Measurements from ENCODE around the gene CD2.

CD2 gene

GRCh38 chr1:116781034-116781433 lies 26.8 kb downstream of the CD2 start:
- no peaks in the 10 kb centered on the region for H3K27me3 ChIP-seq (ENCODE audit: control insufficient read depth, insufficient read depth, low read length)
- WGBS (ENCODE audit: insufficient coverage, insufficient read length), result no CpG with 5 or more reads among the region's 6 CpGs
- no peak for DNase-seq (ENCODE audit: low read depth, low spot score)
- no peaks in the 10 kb centered on the region; the same call in 1 of the 2 replicates for H3K4me1 ChIP-seq (ENCODE audit: control insufficient read depth, insufficient read depth, low read length)
- no peaks in the 10 kb centered on the region for H3K36me3 ChIP-seq (ENCODE audit: control insufficient read depth, insufficient read depth, low read length)
- no peak overlapping the region for H3K4me3 ChIP-seq (ENCODE audit: low read length)
- no peak overlapping the region for H3K27ac ChIP-seq (ENCODE audit: low read length)
- H3K9me3 ChIP-seq (ENCODE audit: control insufficient read depth, insufficient read depth, low read length), result no peaks in the 10 kb centered on the region

- Histone ChIP-seq H3K9me3 (ENCODE audit: control insufficient read depth, insufficient read depth, low read length) (no peaks in the 10 kb centered on the region), H3K27me3 (ENCODE audit: control insufficient read depth, insufficient read depth, low read length) (no peaks in the 10 kb centered on the region), H3K36me3 (ENCODE audit: control insufficient read depth, insufficient read depth, low read length) (no peaks in the 10 kb centered on the region), H3K27ac (ENCODE audit: low read length) (no peak overlapping the region), H3K4me3 (ENCODE audit: low read length) (no peak overlapping the region), H3K4me1 (ENCODE audit: control insufficient read depth, insufficient read depth, low read length) (no peaks in the 10 kb centered on the region; the same call in 1 of the 2 replicates)
- DNase-seq (ENCODE audit: low read depth, low spot score), result no peak
- WGBS (ENCODE audit: insufficient coverage, insufficient read length), result no CpG with 5 or more reads among the region's 4 CpGs
Observed at GRCh38 chr1:116785006-116785405, 30.8 kb downstream of the CD2 start.

GRCh38 chr1:116786049-116786448 lies 31.8 kb downstream of the CD2 start:
- no peak overlapping the region for H3K27ac ChIP-seq (ENCODE audit: low read length)
- H3K9me3 ChIP-seq (ENCODE audit: control insufficient read depth, insufficient read depth, low read length), result no peaks in the 10 kb centered on the region
- H3K36me3 ChIP-seq (ENCODE audit: control insufficient read depth, insufficient read depth, low read length), result no peaks in the 10 kb centered on the region
- no CpG with 5 or more reads among the region's 1 CpG for WGBS (ENCODE audit: insufficient coverage, insufficient read length)
- H3K27me3 ChIP-seq (ENCODE audit: control insufficient read depth, insufficient read depth, low read length), result no peaks in the 10 kb centered on the region
- H3K4me1 ChIP-seq (ENCODE audit: control insufficient read depth, insufficient read depth, low read length), result no peaks in the 10 kb centered on the region; the same call in 1 of the 2 replicates
- no peak overlapping the region for H3K4me3 ChIP-seq (ENCODE audit: low read length)
- no peak for DNase-seq (ENCODE audit: low read depth, low spot score)

GRCh38 chr1:116791727-116792126 lies 37.5 kb downstream of the CD2 start:
- Histone ChIP-seq H3K27me3 (ENCODE audit: control insufficient read depth, insufficient read depth, low read length) (no peaks in the 10 kb centered on the region), H3K4me3 (ENCODE audit: low read length) (no peak overlapping the region), H3K9me3 (ENCODE audit: control insufficient read depth, insufficient read depth, low read length) (no peaks in the 10 kb centered on the region), H3K36me3 (ENCODE audit: control insufficient read depth, insufficient read depth, low read length) (no peaks in the 10 kb centered on the region), H3K27ac (ENCODE audit: low read length) (no peak overlapping the region), H3K4me1 (ENCODE audit: control insufficient read depth, insufficient read depth, low read length) (no peaks in the 10 kb centered on the region; the same call in 1 of the 2 replicates)
- DNase-seq (ENCODE audit: low read depth, low spot score), result no peak

- DNase-seq (ENCODE audit: low read depth, low spot score), result no peak
- Histone ChIP-seq H3K9me3 (ENCODE audit: control insufficient read depth, insufficient read depth, low read length) (no peaks in the 10 kb centered on the region), H3K27me3 (ENCODE audit: control insufficient read depth, insufficient read depth, low read length) (no peaks in the 10 kb centered on the region), H3K4me3 (ENCODE audit: low read length) (no peak overlapping the region), H3K4me1 (ENCODE audit: control insufficient read depth, insufficient read depth, low read length) (peaks cover 1% of the 10 kb centered on the region; the same call in 1 of the 2 replicates), H3K36me3 (ENCODE audit: control insufficient read depth, insufficient read depth, low read length) (no peaks in the 10 kb centered on the region), H3K27ac (ENCODE audit: low read length) (no peak overlapping the region)
- WGBS (ENCODE audit: insufficient coverage, insufficient read length), result no CpG with 5 or more reads among the region's 2 CpGs
Observed at GRCh38 chr1:116793357-116793935, 39.2 kb downstream of the CD2 start.

- Histone ChIP-seq H3K9me3 (ENCODE audit: control insufficient read depth, insufficient read depth, low read length) (no peaks in the 10 kb centered on the region), H3K27me3 (ENCODE audit: control insufficient read depth, insufficient read depth, low read length) (no peaks in the 10 kb centered on the region), H3K4me1 (ENCODE audit: control insufficient read depth, insufficient read depth, low read length) (peaks cover 1% of the 10 kb centered on the region; the same call in 1 of the 2 replicates), H3K27ac (ENCODE audit: low read length) (no peak overlapping the region), H3K4me3 (ENCODE audit: low read length) (no peak overlapping the region), H3K36me3 (ENCODE audit: control insufficient read depth, insufficient read depth, low read length) (no peaks in the 10 kb centered on the region)
- DNase-seq (ENCODE audit: low read depth, low spot score), result no peak
- whole genome bisulfite sequencing (ENCODE audit: insufficient coverage, insufficient read length), result no CpG with 5 or more reads among the region's 5 CpGs
Observed at GRCh38 chr1:116794371-116794770, 40.1 kb downstream of the CD2 start.

- H3K27me3 ChIP-seq (ENCODE audit: control insufficient read depth, insufficient read depth, low read length), result no peaks in the 10 kb centered on the region
- no peaks in the 10 kb centered on the region for H3K36me3 ChIP-seq (ENCODE audit: control insufficient read depth, insufficient read depth, low read length)
- H3K9me3 ChIP-seq (ENCODE audit: control insufficient read depth, insufficient read depth, low read length), result no peaks in the 10 kb centered on the region
- WGBS (ENCODE audit: insufficient coverage, insufficient read length), result no CpG with 5 or more reads among the region's 4 CpGs
- H3K4me1 ChIP-seq (ENCODE audit: control insufficient read depth, insufficient read depth, low read length), result peaks cover 1% of the 10 kb centered on the region; the same call in 1 of the 2 replicates
- no peak overlapping the region for H3K27ac ChIP-seq (ENCODE audit: low read length)
- no peak overlapping the region for H3K4me3 ChIP-seq (ENCODE audit: low read length)
- no peak for DNase-seq (ENCODE audit: low read depth, low spot score)
Observed at GRCh38 chr1:116794804-116795481, 40.7 kb downstream of the CD2 start.

GRCh38 chr1:116795482-116795829 lies 41.2 kb downstream of the CD2 start:
- WGBS (ENCODE audit: insufficient coverage, insufficient read length), result no CpG with 5 or more reads among the region's 3 CpGs
- no peak for DNase-seq (ENCODE audit: low read depth, low spot score)
- Histone ChIP-seq H3K27ac (ENCODE audit: low read length) (no peak overlapping the region), H3K4me3 (ENCODE audit: low read length) (no peak overlapping the region), H3K36me3 (ENCODE audit: control insufficient read depth, insufficient read depth, low read length) (no peaks in the 10 kb centered on the region), H3K4me1 (ENCODE audit: control insufficient read depth, insufficient read depth, low read length) (peaks cover 1% of the 10 kb centered on the region; the same call in 1 of the 2 replicates), H3K9me3 (ENCODE audit: control insufficient read depth, insufficient read depth, low read length) (no peaks in the 10 kb centered on the region), H3K27me3 (ENCODE audit: control insufficient read depth, insufficient read depth, low read length) (no peaks in the 10 kb centered on the region)

GRCh38 chr1:116804736-116805135 lies 50.5 kb downstream of the CD2 start:
- Histone ChIP-seq H3K27me3 (ENCODE audit: control insufficient read depth, insufficient read depth, low read length) (no peaks in the 10 kb centered on the region), H3K9me3 (ENCODE audit: control insufficient read depth, insufficient read depth, low read length) (no peaks in the 10 kb centered on the region), H3K4me1 (ENCODE audit: control insufficient read depth, insufficient read depth, low read length) (0 out of 2 replicates have a peak, but pooled peaks cover 1% of the 10 kb centered on the region), H3K27ac (ENCODE audit: low read length) (no peak overlapping the region), H3K36me3 (ENCODE audit: control insufficient read depth, insufficient read depth, low read length) (no peaks in the 10 kb centered on the region), H3K4me3 (ENCODE audit: low read length) (no peak overlapping the region)
- no CpG with 5 or more reads among the region's 2 CpGs for WGBS (ENCODE audit: insufficient coverage, insufficient read length)
- no peak for DNase-seq (ENCODE audit: low read depth, low spot score)

- no CpG with 5 or more reads among the region's 2 CpGs for WGBS (ENCODE audit: insufficient coverage, insufficient read length)
- Histone ChIP-seq H3K4me1 (ENCODE audit: control insufficient read depth, insufficient read depth, low read length) (0 out of 2 replicates have a peak, but pooled peaks cover 1% of the 10 kb centered on the region), H3K27ac (ENCODE audit: low read length) (no peak overlapping the region), H3K27me3 (ENCODE audit: control insufficient read depth, insufficient read depth, low read length) (no peaks in the 10 kb centered on the region), H3K9me3 (ENCODE audit: control insufficient read depth, insufficient read depth, low read length) (no peaks in the 10 kb centered on the region), H3K4me3 (ENCODE audit: low read length) (no peak overlapping the region), H3K36me3 (ENCODE audit: control insufficient read depth, insufficient read depth, low read length) (no peaks in the 10 kb centered on the region)
- DNase-seq (ENCODE audit: low read depth, low spot score), result no peak
Observed at GRCh38 chr1:116805398-116805797, 51.2 kb downstream of the CD2 start.

GRCh38 chr1:116806245-116806644 lies 52.0 kb downstream of the CD2 start:
- no CpG with 5 or more reads among the region's 1 CpG for whole genome bisulfite sequencing (ENCODE audit: insufficient coverage, insufficient read length)
- Histone ChIP-seq H3K36me3 (ENCODE audit: control insufficient read depth, insufficient read depth, low read length) (no peaks in the 10 kb centered on the region), H3K27me3 (ENCODE audit: control insufficient read depth, insufficient read depth, low read length) (no peaks in the 10 kb centered on the region), H3K9me3 (ENCODE audit: control insufficient read depth, insufficient read depth, low read length) (no peaks in the 10 kb centered on the region), H3K4me1 (ENCODE audit: control insufficient read depth, insufficient read depth, low read length) (0 out of 2 replicates have a peak, but pooled peaks cover 1% of the 10 kb centered on the region), H3K4me3 (ENCODE audit: low read length) (no peak overlapping the region), H3K27ac (ENCODE audit: low read length) (no peak overlapping the region)
- DNase-seq (ENCODE audit: low read depth, low spot score), result no peak
